ENCODE data around the gene P2RY2. TPM values are rescaled to one million over a fixed set of nuclear protein-coding genes. Genes with fewer than 3 reads are reported as not detected.
A peak's percentile ranks its signal among the peaks of the same experiment; 100 is the strongest.

P2RY2 gene
- total RNA-seq, 1 experiment from 2014 or later = 1.0 TPM

GRCh38 chr11:73205661-73206343 is 12.3 kb upstream of the P2RY2 start:
- Mint-ChIP-seq H3K36me3 (ENCODE audit: insufficient read depth, unreplicated experiment) (no peaks in the 10 kb centered on the region), H3K9me3 (ENCODE audit: unreplicated experiment) (no peaks in the 10 kb centered on the region), H3K4me3 (ENCODE audit: unreplicated experiment) (no peak overlapping the region), H3K4me1 (ENCODE audit: insufficient read depth, unreplicated experiment) (peaks cover 20% of the 10 kb centered on the region), H3K27me3 (ENCODE audit: insufficient read depth, unreplicated experiment) (no peaks in the 10 kb centered on the region), H3K27ac (ENCODE audit: low read depth, unreplicated experiment) (no peak overlapping the region)
- CTCF ChIA-PET = interaction anchor here (0.6 to 3.8 kb wide), 3 partner anchors 21 to 984 kb away, joined by 3 to 18 read pairs (median 5); no protein-coding TSS in a partner anchor
- DNase-seq (ENCODE audit: unreplicated experiment) = no peak
- POLR2A ChIA-PET = interaction anchor here (1.1 kb wide), 1 partner anchor 11 kb away, joined by 3 read pairs; no protein-coding TSS in a partner anchor
- intact Hi-C loops (cut with micrococcal nuclease) = no loop called here
- BruUV-seq (replicated peaks) = no TSS peak
- TF ChIP-seq, protein P1, sequence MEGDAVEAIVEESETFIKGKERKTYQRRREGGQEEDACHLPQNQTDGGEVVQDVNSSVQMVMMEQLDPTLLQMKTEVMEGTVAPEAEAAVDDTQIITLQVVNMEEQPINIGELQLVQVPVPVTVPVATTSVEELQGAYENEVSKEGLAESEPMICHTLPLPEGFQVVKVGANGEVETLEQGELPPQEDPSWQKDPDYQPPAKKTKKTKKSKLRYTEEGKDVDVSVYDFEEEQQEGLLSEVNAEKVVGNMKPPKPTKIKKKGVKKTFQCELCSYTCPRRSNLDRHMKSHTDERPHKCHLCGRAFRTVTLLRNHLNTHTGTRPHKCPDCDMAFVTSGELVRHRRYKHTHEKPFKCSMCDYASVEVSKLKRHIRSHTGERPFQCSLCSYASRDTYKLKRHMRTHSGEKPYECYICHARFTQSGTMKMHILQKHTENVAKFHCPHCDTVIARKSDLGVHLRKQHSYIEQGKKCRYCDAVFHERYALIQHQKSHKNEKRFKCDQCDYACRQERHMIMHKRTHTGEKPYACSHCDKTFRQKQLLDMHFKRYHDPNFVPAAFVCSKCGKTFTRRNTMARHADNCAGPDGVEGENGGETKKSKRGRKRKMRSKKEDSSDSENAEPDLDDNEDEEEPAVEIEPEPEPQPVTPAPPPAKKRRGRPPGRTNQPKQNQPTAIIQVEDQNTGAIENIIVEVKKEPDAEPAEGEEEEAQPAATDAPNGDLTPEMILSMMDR (IDR thresholded peaks at IDR 0.05; ENCODE audit: unreplicated experiment) = no peak

GRCh38 chr11:73206801-73207200 is 11.3 kb upstream of the P2RY2 start:
- POLR2A ChIA-PET = interaction anchor here (1.1 kb wide), 1 partner anchor 10 kb away, joined by 3 read pairs; no protein-coding TSS in a partner anchor
- BruUV-seq (replicated peaks) = no TSS peak
- Mint-ChIP-seq H3K4me3 (ENCODE audit: unreplicated experiment) (no peak overlapping the region), H3K4me1 (ENCODE audit: insufficient read depth, unreplicated experiment) (peaks cover 11% of the 10 kb centered on the region), H3K27ac (ENCODE audit: low read depth, unreplicated experiment) (no peak overlapping the region), H3K36me3 (ENCODE audit: insufficient read depth, unreplicated experiment) (no peaks in the 10 kb centered on the region), H3K9me3 (ENCODE audit: unreplicated experiment) (no peaks in the 10 kb centered on the region), H3K27me3 (ENCODE audit: insufficient read depth, unreplicated experiment) (no peaks in the 10 kb centered on the region)
- intact Hi-C loops (cut with micrococcal nuclease) = no loop called here
- TF ChIP-seq, protein P1 (IDR thresholded peaks at IDR 0.05; ENCODE audit: unreplicated experiment) = no peak
- DNase-seq (ENCODE audit: unreplicated experiment) = peak; percentile 16
- CTCF ChIA-PET = interaction anchor here (0.6 to 3.8 kb wide), 6 partner anchors 11 to 285 kb away, joined by 3 to 18 read pairs (median 4); no protein-coding TSS in a partner anchor

DNA sequence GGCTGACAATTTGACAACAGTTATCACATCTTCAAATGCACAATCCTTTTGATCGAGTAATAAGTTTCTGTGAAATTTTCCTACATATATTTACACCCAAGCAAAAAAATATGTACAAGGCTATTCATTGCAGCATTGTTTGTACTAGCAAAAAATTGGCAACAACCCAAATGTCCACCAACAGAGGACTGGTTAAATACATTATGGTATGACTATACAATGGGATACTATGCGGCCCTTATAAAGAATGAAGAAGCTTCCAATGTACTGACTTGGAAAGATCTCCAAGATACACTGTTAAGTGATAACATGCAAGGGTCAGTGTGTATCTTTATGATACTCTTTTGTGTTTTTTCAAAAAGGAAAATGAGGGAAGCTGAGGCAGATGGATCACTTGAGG is 8.2 kb upstream of the P2RY2 start:
- TF ChIP-seq, protein P1 (IDR thresholded peaks at IDR 0.05; ENCODE audit: unreplicated experiment) = no peak
- no peaks in the 10 kb centered on the region for H3K9me3 Mint-ChIP-seq (ENCODE audit: unreplicated experiment)
- CTCF ChIA-PET = interaction anchor here (1.4 kb wide), 1 partner anchor 24 kb away, joined by 3 read pairs; no protein-coding TSS in a partner anchor
- no peak overlapping the region for H3K4me3 Mint-ChIP-seq (ENCODE audit: unreplicated experiment)
- H3K36me3 Mint-ChIP-seq (ENCODE audit: insufficient read depth, unreplicated experiment) = no peaks in the 10 kb centered on the region
- no TSS peak for BruUV-seq (replicated peaks)
- intact Hi-C loops (cut with micrococcal nuclease) = no loop called here
- POLR2A ChIA-PET = interaction anchor here (1.3 kb wide), 1 partner anchor 18 kb away, joined by 3 read pairs; no protein-coding TSS in a partner anchor
- peaks cover 10% of the 10 kb centered on the region for H3K4me1 Mint-ChIP-seq (ENCODE audit: insufficient read depth, unreplicated experiment)
- no peak for DNase-seq (ENCODE audit: unreplicated experiment)
- no peaks in the 10 kb centered on the region for H3K27me3 Mint-ChIP-seq (ENCODE audit: insufficient read depth, unreplicated experiment)
- H3K27ac Mint-ChIP-seq (ENCODE audit: low read depth, unreplicated experiment) = no peak overlapping the region

- ChIA-PET CTCF (interaction anchor here (0.6 to 1.4 kb wide), 3 partner anchors 25 to 1126 kb away, joined by 3 read pairs; no protein-coding TSS in a partner anchor), POLR2A (interaction anchor here (0.6 to 1.3 kb wide), 2 partner anchors 19 to 26 kb away, joined by 3 read pairs; no protein-coding TSS in a partner anchor)
- Mint-ChIP-seq H3K4me3 (ENCODE audit: unreplicated experiment) (no peak overlapping the region), H3K4me1 (ENCODE audit: insufficient read depth, unreplicated experiment) (peaks cover 6% of the 10 kb centered on the region), H3K9me3 (ENCODE audit: unreplicated experiment) (no peaks in the 10 kb centered on the region), H3K27me3 (ENCODE audit: insufficient read depth, unreplicated experiment) (no peaks in the 10 kb centered on the region), H3K27ac (ENCODE audit: low read depth, unreplicated experiment) (no peak overlapping the region), H3K36me3 (ENCODE audit: insufficient read depth, unreplicated experiment) (no peaks in the 10 kb centered on the region)
- DNase-seq (ENCODE audit: unreplicated experiment) = peak; percentile 33
- intact Hi-C loops (cut with micrococcal nuclease) = no loop called here
- TF ChIP-seq, protein P1 (IDR thresholded peaks at IDR 0.05; ENCODE audit: unreplicated experiment) = no peak
- no TSS peak for BruUV-seq (replicated peaks)
These were observed 7.0 kb upstream of the P2RY2 start for GRCh38 chr11:73210916-73211667.
